Mesendoderm (in vitro differentiated cells): ENCODE results near the gene RPS16.
"Not testable (repeated sequence)": the region's sequence is repeated elsewhere in the genome, so short reads cannot be mapped to it uniquely, and the experiment has no call there.

ENCODE experiments used
- DNase-seq: peaks from one replicate; pipeline ENCODE4 v3.0.0; 2013
- H2AK5ac ChIP-seq: 2 replicates; pipeline ENCODE4 v1.6.1; 2013; ENCODE audit warnings: low read length, inconsistent platforms
- H2BK120ac ChIP-seq: 2 replicates; pipeline ENCODE4 v1.6.1; 2013; ENCODE audit warnings: low read depth, mild to moderate bottlenecking, low read length, moderate library complexity, mixed read lengths
- H2BK15ac ChIP-seq: replicated peaks from 2 replicates; pipeline ENCODE4 v1.6.1; 2013; ENCODE audit warnings: low read depth, mild to moderate bottlenecking, moderate library complexity
- H2BK5ac ChIP-seq: 2 replicates; pipeline ENCODE4 v1.6.1; 2013; ENCODE audit warnings: low read length, inconsistent platforms
- H3K18ac ChIP-seq: 2 replicates; pipeline ENCODE4 v1.6.1; 2013; ENCODE audit warnings: mild to moderate bottlenecking, low read length, mixed read lengths
- H3K23ac ChIP-seq: one replicate; pipeline ENCODE4 v1.6.1; 2013; ENCODE audit warnings: low read length
- H3K27ac ChIP-seq: 2 replicates; pipeline ENCODE4 v1.5.1; 2013; ENCODE audit warnings: low read depth, mild to moderate bottlenecking, inconsistent platforms, low read length, moderate library complexity
- H3K27me3 ChIP-seq: 2 replicates; pipeline ENCODE4 v1.6.1; 2013; ENCODE audit warnings: low read length, control low read depth, mild to moderate bottlenecking, inconsistent platforms; ENCODE audit not compliant: insufficient read depth, poor library complexity
- H3K36me3 ChIP-seq: 2 replicates; pipeline ENCODE4 v1.6.1; 2013; ENCODE audit warnings: low read length, inconsistent platforms; ENCODE audit not compliant: control insufficient read depth, insufficient read depth
- H3K4ac ChIP-seq: one replicate; pipeline ENCODE4 v1.6.1; 2013; ENCODE audit warnings: low read depth, mild to moderate bottlenecking, low read length, moderate library complexity
- H3K4me1 ChIP-seq: 2 replicates; pipeline ENCODE4 v1.6.1; 2013; ENCODE audit warnings: low read depth, low read length, inconsistent platforms; ENCODE audit not compliant: control insufficient read depth
- H3K4me2 ChIP-seq: 2 replicates; pipeline ENCODE4 v1.6.1; 2013; ENCODE audit warnings: low read length
- H3K4me3 ChIP-seq: 2 replicates; pipeline ENCODE4 v1.5.1; 2013; ENCODE audit warnings: mild to moderate bottlenecking, low read length
- H3K56ac ChIP-seq: one replicate; pipeline ENCODE4 v1.6.1; 2013; ENCODE audit warnings: low read length
- H3K79me1 ChIP-seq: 2 replicates; pipeline ENCODE4 v1.6.1; 2013; ENCODE audit warnings: low read length, inconsistent platforms
- H3K79me2 ChIP-seq: 2 replicates; pipeline ENCODE4 v1.6.1; 2013; ENCODE audit warnings: mild to moderate bottlenecking, low read length; ENCODE audit not compliant: control insufficient read depth, insufficient read depth
- H3K9ac ChIP-seq: 2 replicates; pipeline ENCODE4 v1.6.1; 2013; ENCODE audit warnings: low read length, inconsistent platforms
- H4K5ac ChIP-seq: one replicate; pipeline ENCODE4 v1.6.1; 2013; ENCODE audit warnings: low read length
- H4K8ac ChIP-seq: one replicate; pipeline ENCODE4 v1.6.1; 2013; ENCODE audit warnings: low read depth, mild to moderate bottlenecking, control low read depth, low read length, moderate library complexity
- WGBS: extraction: QIAGEN DNeasy Blood & Tissue Kit; methylation state at CpG from one replicate; pipeline ENCODE4 v1.1.7; 2013; ENCODE audit warnings: low lambda C conversion rate, missing lambda C conversion rate; ENCODE audit not compliant: insufficient coverage; ENCODE audit errors: extremely low coverage; 5-methylcytosine and 5-hydroxymethylcytosine counted together

RPS16 gene

DNA sequence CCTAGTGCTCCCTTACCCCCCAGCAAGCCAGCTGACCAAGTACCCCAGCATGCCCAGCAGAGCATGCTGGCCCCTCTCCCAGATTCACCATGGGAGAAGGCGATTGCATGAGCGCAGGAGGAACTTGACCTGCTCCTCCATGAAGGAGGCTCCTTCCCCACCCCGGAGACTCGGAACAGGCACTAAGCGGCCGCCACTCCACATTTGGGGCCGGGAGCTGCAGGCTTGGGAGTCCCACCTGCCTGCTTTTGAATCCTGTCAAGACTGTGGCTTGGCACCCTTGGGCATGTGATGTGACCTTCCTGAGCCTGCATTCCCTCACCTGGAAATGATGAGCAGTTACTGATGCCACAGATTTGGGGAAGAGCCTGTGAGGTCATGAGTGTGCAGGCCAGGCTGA, 32.2 kb upstream of the RPS16 start:
- no CpG with 5 or more reads among the region's 7 CpGs for WGBS
- Histone ChIP-seq H3K4me2 (no peak overlapping the region), H3K23ac (no peak overlapping the region), H3K4ac (no peak overlapping the region), H2BK120ac (no peak overlapping the region), H3K36me3 (peaks cover 28% of the 10 kb centered on the region), H3K79me2 (no peaks in the 10 kb centered on the region), H2AK5ac (no peak overlapping the region), H3K56ac (no peak overlapping the region), H3K27me3 (no peaks in the 10 kb centered on the region), H3K4me1 (no peaks in the 10 kb centered on the region), H4K8ac (no peak overlapping the region), H4K5ac (no peak overlapping the region), H3K27ac (no peak overlapping the region), H2BK15ac (no peak overlapping the region), H3K79me1 (peaks cover 2% of the 10 kb centered on the region), H3K4me3 (no peak overlapping the region), H3K9ac (no peak overlapping the region), H2BK5ac (no peak overlapping the region), H3K18ac (no peak overlapping the region)
- no peak for DNase-seq

DNA sequence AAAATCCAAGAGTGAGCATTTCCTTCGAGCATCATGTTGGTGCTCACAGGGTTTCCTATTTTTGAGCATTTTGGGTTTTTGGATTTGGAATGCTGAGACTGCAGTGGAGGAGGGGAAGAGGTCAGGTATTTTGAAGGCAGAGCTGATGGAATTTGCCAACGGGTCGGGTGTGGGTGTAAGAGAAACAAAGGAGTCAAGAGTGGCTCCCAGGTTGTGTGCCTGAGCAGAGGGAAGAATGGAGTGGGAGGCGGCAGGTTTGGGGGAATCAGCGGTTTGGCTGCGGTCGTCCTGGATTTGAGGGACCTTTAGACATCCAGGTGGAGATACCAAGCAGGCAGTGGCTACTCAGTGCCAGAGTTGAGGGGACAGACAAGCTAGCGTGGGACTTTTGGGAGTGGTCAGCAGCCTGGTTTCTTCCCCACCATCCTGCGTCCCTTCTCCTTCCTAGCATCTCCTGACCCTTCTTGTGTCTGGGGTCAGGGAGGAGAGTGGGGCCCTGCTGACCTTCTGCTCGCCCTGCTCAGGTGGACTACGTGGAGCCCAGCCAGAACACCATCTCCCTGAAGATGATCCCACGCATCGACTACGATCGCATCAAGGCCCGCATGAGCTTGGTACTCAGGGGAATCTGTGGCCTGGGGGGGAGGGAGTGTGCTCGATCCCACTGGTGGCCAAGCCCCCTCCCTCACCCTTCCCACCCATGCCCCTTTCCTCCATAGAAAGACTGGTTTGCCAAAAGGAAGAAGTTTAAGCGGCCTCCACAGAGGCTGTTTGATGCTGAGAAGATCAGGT, 30.4 kb upstream of the RPS16 start:
- no peak overlapping the region for H2BK15ac ChIP-seq
- H3K79me1 ChIP-seq, result peaks cover 2% of the 10 kb centered on the region
- no peak overlapping the region for H3K9ac ChIP-seq
- H2BK5ac ChIP-seq, result no peak overlapping the region
- no peak overlapping the region for H3K4ac ChIP-seq
- no peak overlapping the region for H3K4me3 ChIP-seq
- DNase-seq, result no peak
- H3K4me2 ChIP-seq, result no peak overlapping the region
- no peak overlapping the region for H4K5ac ChIP-seq
- no peak overlapping the region for H3K27ac ChIP-seq
- WGBS, result no CpG with 5 or more reads among the region's 18 CpGs
- H3K36me3 ChIP-seq, result peaks cover 25% of the 10 kb centered on the region
- H3K56ac ChIP-seq, result no peak overlapping the region
- no peak overlapping the region for H3K23ac ChIP-seq
- H2BK120ac ChIP-seq, result no peak overlapping the region
- H3K27me3 ChIP-seq, result no peaks in the 10 kb centered on the region
- H3K4me1 ChIP-seq, result no peaks in the 10 kb centered on the region
- no peak overlapping the region for H2AK5ac ChIP-seq
- H3K79me2 ChIP-seq, result no peaks in the 10 kb centered on the region
- H4K8ac ChIP-seq, result no peak overlapping the region
- no peak overlapping the region for H3K18ac ChIP-seq

DNA sequence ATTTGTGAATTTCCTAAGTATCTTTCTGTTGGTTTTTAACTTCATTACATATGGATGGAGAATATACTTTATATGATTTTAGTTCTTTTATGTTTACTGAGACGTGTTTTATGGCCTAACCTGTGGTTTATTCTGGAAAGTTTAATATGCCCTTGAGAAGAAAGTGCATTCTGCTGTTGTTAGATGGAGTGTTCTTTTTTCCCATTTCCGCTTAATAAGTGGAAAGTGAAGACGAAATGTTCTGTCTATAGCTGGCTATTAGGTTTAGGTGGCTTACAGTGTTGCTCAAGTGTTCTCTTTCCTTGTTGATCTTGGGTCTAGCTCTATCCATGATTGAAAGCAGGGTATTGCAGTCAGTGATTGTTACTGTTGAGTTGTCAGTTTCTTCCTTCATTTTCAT, 27.7 kb upstream of the RPS16 start:
- no peaks in the 10 kb centered on the region for H3K27me3 ChIP-seq
- no peak overlapping the region for H2BK15ac ChIP-seq
- H3K4ac ChIP-seq, result no peak overlapping the region
- no peak overlapping the region for H3K18ac ChIP-seq
- no peaks in the 10 kb centered on the region for H3K4me1 ChIP-seq
- no peak overlapping the region for H2BK120ac ChIP-seq
- no peak overlapping the region for H3K23ac ChIP-seq
- H4K8ac ChIP-seq, result no peak overlapping the region
- H3K79me1 ChIP-seq, result peaks cover 2% of the 10 kb centered on the region
- H3K56ac ChIP-seq, result no peak overlapping the region
- no peak for DNase-seq
- H3K36me3 ChIP-seq, result peaks cover 26% of the 10 kb centered on the region
- H2AK5ac ChIP-seq, result no peak overlapping the region
- H3K4me2 ChIP-seq, result no peak overlapping the region
- H4K5ac ChIP-seq, result no peak overlapping the region
- H3K9ac ChIP-seq, result no peak overlapping the region
- H2BK5ac ChIP-seq, result no peak overlapping the region
- H3K4me3 ChIP-seq, result no peak overlapping the region
- WGBS, result no CpG with 5 or more reads among the region's 3 CpGs
- H3K27ac ChIP-seq, result no peak overlapping the region
- H3K79me2 ChIP-seq, result no peaks in the 10 kb centered on the region

DNA sequence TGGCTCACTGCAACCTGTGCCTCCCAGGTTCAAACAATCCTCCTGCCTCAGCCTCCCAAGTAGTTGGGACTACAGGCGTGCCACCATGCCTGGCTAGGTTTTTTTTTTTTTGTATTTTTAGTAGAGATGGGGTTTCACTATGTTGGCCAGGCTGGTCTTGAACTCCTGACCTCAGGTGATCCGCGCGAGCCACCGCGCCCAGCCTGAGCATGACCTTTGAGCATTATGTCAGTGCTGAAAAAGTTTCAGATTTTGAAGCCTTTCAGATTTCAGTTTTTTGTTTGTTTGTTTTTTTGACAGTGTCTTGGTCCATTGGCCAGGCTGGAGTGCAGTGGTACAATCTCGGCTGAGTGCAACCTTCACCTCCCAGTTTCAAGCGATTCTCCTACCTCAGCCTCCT, 15.5 kb upstream of the RPS16 start:
- H3K4me1 ChIP-seq, H3K18ac ChIP-seq, H3K9ac ChIP-seq, H3K27me3 ChIP-seq, H2BK15ac ChIP-seq, H2BK120ac ChIP-seq, H4K5ac ChIP-seq, H2BK5ac ChIP-seq, H3K4me2 ChIP-seq, DNase-seq, H3K56ac ChIP-seq, H3K4ac ChIP-seq, H2AK5ac ChIP-seq, H3K4me3 ChIP-seq, H3K36me3 ChIP-seq, H4K8ac ChIP-seq, H3K27ac ChIP-seq, H3K23ac ChIP-seq: not testable (repeated sequence)
- H3K79me2 ChIP-seq, result peaks cover 59% of the 10 kb centered on the region
- no CpG with 5 or more reads among the region's 8 CpGs for WGBS
- peaks cover 26% of the 10 kb centered on the region for H3K79me1 ChIP-seq

DNA sequence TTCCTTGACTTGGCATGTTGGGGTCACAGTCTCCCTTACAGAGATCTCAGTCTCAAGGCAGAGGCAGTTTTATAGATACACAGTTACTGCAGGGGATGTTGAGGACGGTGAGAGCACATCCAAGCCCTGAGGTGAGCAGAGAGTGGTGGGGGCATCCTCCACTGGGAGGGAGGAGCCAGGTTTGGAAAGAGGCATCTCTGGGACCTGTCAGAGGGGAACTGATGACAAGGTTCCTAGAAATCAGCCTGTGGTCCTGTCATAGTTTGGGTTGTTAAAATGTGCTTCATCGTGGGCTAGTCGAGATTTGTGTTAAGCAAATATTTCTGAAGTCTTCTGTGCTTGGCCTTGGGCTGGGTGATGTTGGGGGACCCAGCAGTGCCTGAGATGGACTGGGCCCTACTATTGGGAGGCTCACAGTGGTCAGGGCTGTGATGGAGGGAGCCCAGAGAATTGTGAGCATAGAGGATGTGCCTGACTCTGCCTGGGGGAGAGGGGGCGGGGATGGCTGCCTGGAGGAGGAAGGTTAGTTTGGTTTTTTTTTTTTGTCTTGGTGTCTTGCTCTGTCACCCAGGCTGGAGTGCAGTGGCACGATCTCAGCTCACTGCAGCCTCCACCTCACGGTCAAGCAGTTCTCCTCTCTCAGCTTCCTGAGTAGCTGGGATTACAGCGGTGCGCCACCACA, 13.5 kb upstream of the RPS16 start:
- Histone ChIP-seq H3K18ac (no peak overlapping the region), H3K23ac (no peak overlapping the region), H2BK120ac (no peak overlapping the region), H3K4me3 (no peak overlapping the region), H2BK5ac (no peak overlapping the region), H2BK15ac (no peak overlapping the region), H3K27me3 (no peaks in the 10 kb centered on the region), H2AK5ac (no peak overlapping the region), H3K4ac (no peak overlapping the region), H3K79me1 (peaks cover 28% of the 10 kb centered on the region), H4K5ac (no peak overlapping the region), H3K27ac (no peak overlapping the region), H3K4me1 (peaks cover 2% of the 10 kb centered on the region), H3K9ac (no peak overlapping the region), H4K8ac (no peak overlapping the region), H3K36me3 (peaks cover 2% of the 10 kb centered on the region), H3K56ac (no peak overlapping the region), H3K79me2 (peaks cover 70% of the 10 kb centered on the region), H3K4me2 (no peak overlapping the region)
- no peak for DNase-seq
- WGBS, result no CpG with 5 or more reads among the region's 8 CpGs
